NB4 (cell line): Measurements from ENCODE around the gene KIAA1191.

Source experiments
- POLR2A ChIP-seq: IDR thresholded peaks from 2 replicates; pipeline ENCODE4 v1.6.1; 2011; ENCODE audit warnings: mild to moderate bottlenecking; ENCODE audit not compliant: insufficient read length; ENCODE audit errors: extremely low read depth
- TF ChIP-seq, protein P1 (sequence below): IDR thresholded peaks from one replicate; pipeline ENCODE4 v1.5.1; 2012; ENCODE audit warnings: low read depth, low read length

DNA sequence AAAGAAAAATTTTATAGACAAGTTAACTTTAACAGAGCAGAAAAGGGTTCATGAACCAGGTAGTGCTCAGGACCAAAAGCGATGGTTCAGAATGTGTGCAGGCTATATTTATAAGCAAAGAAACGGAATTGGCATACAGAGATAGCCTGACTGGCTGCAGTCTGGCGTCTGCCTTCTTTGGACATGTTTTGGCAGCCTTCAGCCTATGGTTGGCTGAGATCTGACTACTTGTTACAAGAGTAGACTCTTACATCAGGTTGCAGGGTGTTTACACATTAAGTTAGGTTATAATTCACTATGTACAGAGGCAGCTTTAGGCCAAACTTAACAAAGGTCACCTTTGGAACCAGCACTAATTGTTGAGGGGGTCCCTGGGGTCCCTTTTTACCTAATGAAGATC, 19.9 kb upstream of the KIAA1191 start:
- TF ChIP-seq POLR2A, result no peak
- TF ChIP-seq, protein P1, sequence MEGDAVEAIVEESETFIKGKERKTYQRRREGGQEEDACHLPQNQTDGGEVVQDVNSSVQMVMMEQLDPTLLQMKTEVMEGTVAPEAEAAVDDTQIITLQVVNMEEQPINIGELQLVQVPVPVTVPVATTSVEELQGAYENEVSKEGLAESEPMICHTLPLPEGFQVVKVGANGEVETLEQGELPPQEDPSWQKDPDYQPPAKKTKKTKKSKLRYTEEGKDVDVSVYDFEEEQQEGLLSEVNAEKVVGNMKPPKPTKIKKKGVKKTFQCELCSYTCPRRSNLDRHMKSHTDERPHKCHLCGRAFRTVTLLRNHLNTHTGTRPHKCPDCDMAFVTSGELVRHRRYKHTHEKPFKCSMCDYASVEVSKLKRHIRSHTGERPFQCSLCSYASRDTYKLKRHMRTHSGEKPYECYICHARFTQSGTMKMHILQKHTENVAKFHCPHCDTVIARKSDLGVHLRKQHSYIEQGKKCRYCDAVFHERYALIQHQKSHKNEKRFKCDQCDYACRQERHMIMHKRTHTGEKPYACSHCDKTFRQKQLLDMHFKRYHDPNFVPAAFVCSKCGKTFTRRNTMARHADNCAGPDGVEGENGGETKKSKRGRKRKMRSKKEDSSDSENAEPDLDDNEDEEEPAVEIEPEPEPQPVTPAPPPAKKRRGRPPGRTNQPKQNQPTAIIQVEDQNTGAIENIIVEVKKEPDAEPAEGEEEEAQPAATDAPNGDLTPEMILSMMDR, result no peak
